Endothelial cell (in vitro differentiated cells): ENCODE results near the gene MRPL23. TPM values are rescaled to one million over a fixed set of nuclear protein-coding genes. Genes with fewer than 3 reads are reported as not detected.

ENCODE experiments used
- DNase-seq: peaks from one replicate; pipeline ENCODE4 v3.0.0; 2021; ENCODE audit warnings: low spot score
- H3K27ac Mint-ChIP-seq: one replicate; pipeline ENCODE4 v1.8.0; 2021; ENCODE audit warnings: mixed read lengths, inconsistent platforms; ENCODE audit not compliant: unreplicated experiment
- H3K27me3 Mint-ChIP-seq: one replicate; pipeline ENCODE4 v1.8.0; 2021; ENCODE audit warnings: mild to moderate bottlenecking, moderate library complexity, mixed read lengths, inconsistent platforms; ENCODE audit not compliant: unreplicated experiment
- H3K36me3 Mint-ChIP-seq: one replicate; pipeline ENCODE4 v1.8.0; 2021; ENCODE audit warnings: mild to moderate bottlenecking, low read depth, mixed read lengths, inconsistent platforms; ENCODE audit not compliant: unreplicated experiment
- H3K4me1 Mint-ChIP-seq: one replicate; pipeline ENCODE4 v1.8.0; 2021; ENCODE audit warnings: mild to moderate bottlenecking, mixed read lengths, inconsistent platforms; ENCODE audit not compliant: unreplicated experiment
- H3K4me3 Mint-ChIP-seq: one replicate; pipeline ENCODE4 v1.8.0; 2021; ENCODE audit warnings: mild to moderate bottlenecking, mixed read lengths, inconsistent platforms; ENCODE audit not compliant: unreplicated experiment
- H3K9me3 Mint-ChIP-seq: one replicate; pipeline ENCODE4 v1.8.0; 2021; ENCODE audit warnings: mixed read lengths, inconsistent platforms; ENCODE audit not compliant: unreplicated experiment
- total RNA-seq: library from RNA; stranded (reverse); fragmentation: NEBNext Ultra II Directional; extraction: Animal tissue kit (Norgen Biotek cat#: 25700); gene quantifications from one replicate; pipeline ENCODE4 v1.2.1, GENCODE V29; 2021; ENCODE audit not compliant: unreplicated experiment
- TF ChIP-seq, protein P1 (sequence below): fragments of 200-600 bp; sonication (generic); IDR thresholded peaks from one replicate; pipeline ENCODE4 v1.5.0; 2021; ENCODE audit warnings: antibody characterized with exemption; ENCODE audit not compliant: unreplicated experiment

Gene MRPL23
- total RNA-seq, 1 donor from 2014 or later, result 29.2 TPM

- no peak overlapping the region for H3K27ac Mint-ChIP-seq
Observed at GRCh38 chr11:1913271-1914060, 33.7 kb upstream of the MRPL23 start.

GRCh38 chr11:1915795-1916131, 31.4 kb upstream of the MRPL23 start:
- DNase-seq, result no peak
- TF ChIP-seq, protein P1, sequence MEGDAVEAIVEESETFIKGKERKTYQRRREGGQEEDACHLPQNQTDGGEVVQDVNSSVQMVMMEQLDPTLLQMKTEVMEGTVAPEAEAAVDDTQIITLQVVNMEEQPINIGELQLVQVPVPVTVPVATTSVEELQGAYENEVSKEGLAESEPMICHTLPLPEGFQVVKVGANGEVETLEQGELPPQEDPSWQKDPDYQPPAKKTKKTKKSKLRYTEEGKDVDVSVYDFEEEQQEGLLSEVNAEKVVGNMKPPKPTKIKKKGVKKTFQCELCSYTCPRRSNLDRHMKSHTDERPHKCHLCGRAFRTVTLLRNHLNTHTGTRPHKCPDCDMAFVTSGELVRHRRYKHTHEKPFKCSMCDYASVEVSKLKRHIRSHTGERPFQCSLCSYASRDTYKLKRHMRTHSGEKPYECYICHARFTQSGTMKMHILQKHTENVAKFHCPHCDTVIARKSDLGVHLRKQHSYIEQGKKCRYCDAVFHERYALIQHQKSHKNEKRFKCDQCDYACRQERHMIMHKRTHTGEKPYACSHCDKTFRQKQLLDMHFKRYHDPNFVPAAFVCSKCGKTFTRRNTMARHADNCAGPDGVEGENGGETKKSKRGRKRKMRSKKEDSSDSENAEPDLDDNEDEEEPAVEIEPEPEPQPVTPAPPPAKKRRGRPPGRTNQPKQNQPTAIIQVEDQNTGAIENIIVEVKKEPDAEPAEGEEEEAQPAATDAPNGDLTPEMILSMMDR, result no peak
- peaks cover 12% of the 10 kb centered on the region for H3K36me3 Mint-ChIP-seq
- no peaks in the 10 kb centered on the region for H3K9me3 Mint-ChIP-seq
- peaks cover 9% of the 10 kb centered on the region for H3K27me3 Mint-ChIP-seq
- no peak overlapping the region for H3K27ac Mint-ChIP-seq
- peaks cover 3% of the 10 kb centered on the region for H3K4me1 Mint-ChIP-seq
- no peak overlapping the region for H3K4me3 Mint-ChIP-seq

More at GRCh38 chr11:1913271-1914060, 33.7 kb upstream of the MRPL23 start:
- no peak for DNase-seq
- H3K4me1 Mint-ChIP-seq, result peaks cover 6% of the 10 kb centered on the region
- H3K9me3 Mint-ChIP-seq, result no peaks in the 10 kb centered on the region
- TF ChIP-seq, protein P1, result no peak
- peaks cover 8% of the 10 kb centered on the region for H3K27me3 Mint-ChIP-seq
- no peak overlapping the region for H3K4me3 Mint-ChIP-seq
- peaks cover 12% of the 10 kb centered on the region for H3K36me3 Mint-ChIP-seq

DNA sequence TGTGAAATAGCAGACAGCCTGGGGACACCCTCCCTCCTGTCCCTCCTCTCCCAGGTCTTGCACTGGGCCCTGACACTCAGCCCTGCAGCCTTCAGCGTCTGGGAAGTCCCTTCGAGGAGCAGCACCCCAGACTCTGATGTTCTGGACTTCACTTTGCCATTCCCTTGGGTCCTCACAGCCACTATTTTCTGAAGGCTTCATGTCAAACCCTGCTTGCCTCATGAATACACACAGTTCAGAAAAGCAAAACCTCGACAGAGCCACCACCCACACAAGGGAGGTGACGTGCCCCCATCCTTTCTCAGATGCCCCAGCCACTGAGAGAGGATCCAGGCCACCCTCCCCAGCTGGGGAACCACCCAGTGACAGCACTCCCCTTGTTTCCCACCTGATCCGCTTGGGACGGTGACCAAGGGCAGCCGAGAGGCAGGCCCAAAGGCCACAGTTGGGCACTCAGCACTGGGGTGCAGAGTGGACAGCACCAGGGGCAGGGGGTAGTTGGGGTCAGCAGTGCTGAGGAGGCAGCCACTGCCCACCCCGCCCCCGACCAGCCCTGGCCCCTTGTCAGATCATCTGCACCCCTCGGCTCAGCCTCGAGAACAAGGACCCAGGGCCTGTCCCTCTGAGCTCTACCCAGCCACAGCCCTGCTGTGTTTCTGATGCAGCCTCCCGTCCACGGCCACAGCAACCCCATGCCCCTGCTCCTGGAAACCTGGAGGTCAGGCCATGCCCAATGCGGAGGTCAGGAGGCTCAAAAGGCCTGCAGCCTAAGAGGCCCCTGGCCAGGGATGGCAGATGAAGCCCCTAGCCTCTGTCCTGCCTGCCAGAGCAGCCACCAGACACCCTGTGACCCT, 30.8 kb upstream of the MRPL23 start:
- H3K27me3 Mint-ChIP-seq, result peaks cover 9% of the 10 kb centered on the region
- H3K4me3 Mint-ChIP-seq, result no peak overlapping the region
- TF ChIP-seq, protein P1, result no peak
- H3K27ac Mint-ChIP-seq, result no peak overlapping the region
- no peak for DNase-seq
- H3K9me3 Mint-ChIP-seq, result no peaks in the 10 kb centered on the region
- H3K36me3 Mint-ChIP-seq, result peaks cover 12% of the 10 kb centered on the region
- H3K4me1 Mint-ChIP-seq, result peaks cover 3% of the 10 kb centered on the region

DNA sequence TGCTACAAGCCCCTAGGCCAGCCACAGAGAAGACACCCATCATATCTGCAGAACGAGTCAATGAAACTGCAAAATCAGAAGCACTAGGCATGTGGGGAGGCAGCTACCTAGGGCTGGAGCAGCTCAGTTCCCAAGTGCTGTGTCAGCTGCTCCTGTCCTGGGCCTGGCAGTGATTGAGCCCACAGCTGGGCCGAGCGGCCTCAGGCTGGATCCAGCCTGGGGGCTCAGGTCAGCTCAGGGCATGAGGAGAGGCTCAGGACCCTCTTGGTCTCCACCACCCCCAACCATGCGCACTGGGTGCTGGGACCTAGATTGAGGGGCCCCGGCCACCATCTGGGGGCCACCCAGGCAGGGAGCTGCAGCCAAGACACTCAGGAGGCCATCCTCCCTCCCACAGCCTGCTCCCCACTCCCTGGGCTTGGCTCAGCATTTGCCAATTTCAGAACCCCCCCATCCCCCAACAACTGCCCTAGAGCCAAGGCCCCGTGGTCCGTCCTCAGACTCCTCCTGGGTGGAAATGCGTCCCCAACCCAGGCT, 30.1 kb upstream of the MRPL23 start:
- Mint-ChIP-seq H3K4me1 (peaks cover 3% of the 10 kb centered on the region), H3K9me3 (no peaks in the 10 kb centered on the region), H3K36me3 (peaks cover 12% of the 10 kb centered on the region), H3K27me3 (peaks cover 11% of the 10 kb centered on the region), H3K27ac (no peak overlapping the region), H3K4me3 (no peak overlapping the region)
- no peak for DNase-seq
- TF ChIP-seq, protein P1, result no peak
